ENCODE results near the gene SYNM. TPM values are rescaled to one million over a fixed set of nuclear protein-coding genes. Genes with fewer than 3 reads are reported as not detected.

SYNM gene
- total RNA-seq, 4 donors from 2014 or later: 1,866 to 2,563 (median 2,454) TPM

GRCh38 chr15:99132634-99133287 lies 27.9 kb downstream of the SYNM start:
- no peak for DNase-seq (ENCODE audit: extremely low spot score)
- Histone ChIP-seq H3K27me3 (no peaks in the 10 kb centered on the region), H3K27ac (replicated peaks in 1 of 4) (peak overlapping the region; percentile 97 to 98 (median 98)), H3K4me3 (peak overlapping the region in 1 of 4 donors; percentile 14), H3K36me3 (peaks cover 40 to 87% (median 73%) of the 10 kb centered on the region in 4 donors), H3K9me3 (no peaks in the 10 kb centered on the region), H3K4me1 (peaks cover 28 to 98% (median 86%) of the 10 kb centered on the region in 4 donors)
- TF ChIP-seq POLR2A (IDR thresholded peaks at IDR 0.05; ENCODE audit: low read depth) (no peak), POLR2AphosphoS5 (IDR thresholded peaks at IDR 0.05) (peak; percentile 23 to 57)
- 69% methylated on average over 18 of the region's 18 CpGs for WGBS
- intact Hi-C loops (cut with DNase I): no loop called here

GRCh38 chr15:99134317-99134821 lies 29.5 kb downstream of the SYNM start:
- Histone ChIP-seq H3K9me3 (no peaks in the 10 kb centered on the region), H3K27me3 (no peaks in the 10 kb centered on the region), H3K27ac (replicated peaks in 1 of 4) (peak overlapping the region; percentile 97 to 98 (median 98)), H3K4me1 (peaks cover 28 to 96% (median 79%) of the 10 kb centered on the region in 4 donors), H3K4me3 (no peak overlapping the region), H3K36me3 (peaks cover 40 to 86% (median 68%) of the 10 kb centered on the region in 4 donors)
- 76% methylated on average over 11 of the region's 11 CpGs for WGBS
- no peak for DNase-seq (ENCODE audit: extremely low spot score)
- TF ChIP-seq EP300 (IDR thresholded peaks at IDR 0.05): no peak
- TF ChIP-seq CTCF (IDR thresholded peaks at IDR 0.05): peak in 2 of 3 experiments; percentile 4 to 20
- TF ChIP-seq POLR2AphosphoS5 (IDR thresholded peaks at IDR 0.05): peak; percentile 21 to 24
- intact Hi-C loops (cut with DNase I): no loop called here

- intact Hi-C loops (cut with DNase I): no loop called here
- Histone ChIP-seq H3K36me3 (peaks cover 40 to 77% (median 60%) of the 10 kb centered on the region in 4 donors), H3K27ac (replicated peaks in 1 of 4) (peak overlapping the region; percentile 97 to 98 (median 98)), H3K4me3 (no peak overlapping the region), H3K9me3 (no peaks in the 10 kb centered on the region), H3K27me3 (no peaks in the 10 kb centered on the region), H3K4me1 (peaks cover 28 to 88% (median 72%) of the 10 kb centered on the region in 4 donors)
- DNase-seq (ENCODE audit: extremely low spot score): no peak
- WGBS: 71% methylated on average over 4 of the region's 4 CpGs
- TF ChIP-seq EP300 (IDR thresholded peaks at IDR 0.05) (no peak), POLR2A (IDR thresholded peaks at IDR 0.05; ENCODE audit: low read depth) (no peak), CTCF (IDR thresholded peaks at IDR 0.05) (no peak), POLR2AphosphoS5 (IDR thresholded peaks at IDR 0.05) (no peak)
These were observed 30.3 kb downstream of the SYNM start for GRCh38 chr15:99135194-99135593.

GRCh38 chr15:99137111-99137546 lies 32.2 kb downstream of the SYNM start:
- no peak for TF ChIP-seq CTCF (IDR thresholded peaks at IDR 0.05)
- TF ChIP-seq POLR2AphosphoS5 (IDR thresholded peaks at IDR 0.05): peak; percentile 68 to 71
- no peak for TF ChIP-seq EP300 (IDR thresholded peaks at IDR 0.05)
- no peak for TF ChIP-seq POLR2A (IDR thresholded peaks at IDR 0.05; ENCODE audit: low read depth)
- no peak overlapping the region for H3K4me3 ChIP-seq
- no peaks in the 10 kb centered on the region for H3K9me3 ChIP-seq
- WGBS: 87% methylated on average over 12 of the region's 13 CpGs
- intact Hi-C loops (cut with DNase I): no loop called here
- H3K27ac ChIP-seq (replicated peaks in 1 of 4): peak overlapping the region; percentile 97 to 98 (median 98)
- H3K4me1 ChIP-seq: peaks cover 26 to 82% (median 65%) of the 10 kb centered on the region in 4 donors
- DNase-seq (ENCODE audit: extremely low spot score): no peak
- peaks cover 24 to 58% (median 40%) of the 10 kb centered on the region in 4 donors for H3K36me3 ChIP-seq
- H3K27me3 ChIP-seq: no peaks in the 10 kb centered on the region

- H3K36me3 ChIP-seq: peaks cover 21 to 50% (median 34%) of the 10 kb centered on the region in 4 donors
- no peaks in the 10 kb centered on the region for H3K27me3 ChIP-seq
- peak overlapping the region; percentile 97 to 98 (median 98) for H3K27ac ChIP-seq (replicated peaks in 1 of 4)
- peaks cover 26 to 82% (median 65%) of the 10 kb centered on the region in 4 donors for H3K4me1 ChIP-seq
- no peaks in the 10 kb centered on the region for H3K9me3 ChIP-seq
- no peak overlapping the region for H3K4me3 ChIP-seq
- intact Hi-C loops (cut with DNase I): no loop called here
- DNase-seq (ENCODE audit: extremely low spot score): no peak
- 91% methylated on average over 5 of the region's 5 CpGs for WGBS
- TF ChIP-seq POLR2AphosphoS5 (IDR thresholded peaks at IDR 0.05): peak in 1 of 2 donors; percentile 0
- no peak for TF ChIP-seq POLR2A (IDR thresholded peaks at IDR 0.05; ENCODE audit: low read depth)
These were observed 33.0 kb downstream of the SYNM start for GRCh38 chr15:99137877-99138276.
